NB4 (cell line): ENCODE data around the gene PIP5K1A.

Experiments
- DNase-seq: peaks from one replicate; pipeline ENCODE4 v3.0.0; 2010; ENCODE audit warnings: low read depth
- H3K4me3 ChIP-seq: one replicate; pipeline ENCODE4 v1.5.1; 2011; ENCODE audit warnings: mild to moderate bottlenecking, low read depth, low read length, moderate library complexity
- CTCF ChIP-seq: IDR thresholded peaks from one replicate; pipeline ENCODE4 v1.5.1; 2012; ENCODE audit warnings: low read depth, low read length
- MAX ChIP-seq: IDR thresholded peaks from 2 replicates; pipeline ENCODE4 v1.6.1; 2011; ENCODE audit warnings: low read depth, low read length
- MYC ChIP-seq: IDR thresholded peaks from 2 replicates; pipeline ENCODE4 v1.6.1; 2011; ENCODE audit warnings: low read depth, low read length
- POLR2A ChIP-seq: IDR thresholded peaks from 2 replicates; pipeline ENCODE4 v1.6.1; 2011; ENCODE audit warnings: mild to moderate bottlenecking; ENCODE audit not compliant: insufficient read length; ENCODE audit errors: extremely low read depth

Gene PIP5K1A

GRCh38 chr1:151159373-151159772 is 39.0 kb upstream of the PIP5K1A start:
- DNase-seq: peak; percentile 77
- no peak for TF ChIP-seq MAX
- peak overlapping the region; percentile 43 for H3K4me3 ChIP-seq

- no peak for DNase-seq
- TF ChIP-seq CTCF (no peak), POLR2A (no peak), MAX (no peak), MYC (no peak)
- H3K4me3 ChIP-seq: peak overlapping the region; percentile 100
Measured at GRCh38 chr1:151164732-151165280, 33.5 kb upstream of the PIP5K1A start.

- peak; percentile 58 for DNase-seq
- TF ChIP-seq MYC: 0 out of 2 replicates have a peak, but pooled peaks have one; percentile 0
- TF ChIP-seq MAX: no peak
- peak overlapping the region; percentile 100 for H3K4me3 ChIP-seq
Measured at GRCh38 chr1:151165281-151165737, 33.0 kb upstream of the PIP5K1A start.

- DNase-seq: peak; percentile 99
- peak within 1 kb of the TSS; percentile 100 for H3K4me3 ChIP-seq
- no peak for TF ChIP-seq MAX
- TF ChIP-seq MYC: no peak; the same call in none of the 2 replicates
- TF ChIP-seq CTCF: no peak
- peak; percentile 68 for TF ChIP-seq POLR2A
Measured at GRCh38 chr1:151165738-151166504, 32.4 kb upstream of the PIP5K1A start, which contains the start of the genes LYSMD1 and SCNM1. Gene LYSMD1, minus strand, starts transcription at chr1:151165902. Its CDS starts 644 bp downstream, at chr1:151165258. Gene SCNM1, plus strand, starts transcription at chr1:151166144. Its CDS starts 9 bp downstream, at chr1:151166153.

- peak; percentile 67 for DNase-seq
- TF ChIP-seq CTCF (no peak), MAX (no peak), POLR2A (no peak), MYC (no peak)
- H3K4me3 ChIP-seq: peak overlapping the region; percentile 100
Measured at GRCh38 chr1:151166505-151166956, 31.8 kb upstream of the PIP5K1A start.

GRCh38 chr1:151167116-151167515 is 31.2 kb upstream of the PIP5K1A start:
- H3K4me3 ChIP-seq: peak overlapping the region; percentile 100
- no peak for TF ChIP-seq CTCF
- TF ChIP-seq MYC: no peak
- TF ChIP-seq MAX: no peak
- TF ChIP-seq POLR2A: no peak
- DNase-seq: no peak
